Lower leg skin (tissue), 3 donors: ENCODE measurements around the gene LAP3.

Source experiments
- CTCF ChIP-seq, 3 donors: fragments of 450-650 bp; IDR thresholded peaks; one replicate each; pipeline ENCODE4 v1.5.1; 2016; ENCODE audit warnings: antibody characterized with exemption in 3 of 3, mild to moderate bottlenecking in 3 of 3, moderate library complexity in 2 of 3
- POLR2A ChIP-seq, 2 donors: fragments of 450-650 bp; IDR thresholded peaks; one replicate each; pipeline ENCODE4 v1.6.1; 2016 to 2017; ENCODE audit warnings: antibody characterized with exemption in 2 of 2, mild to moderate bottlenecking in 1 of 2, moderate library complexity in 1 of 2

GRCh38 chr4:17650406-17650805 is 73.4 kb downstream of the LAP3 start:
- TF ChIP-seq CTCF (IDR thresholded peaks at IDR 0.05) (no peak), POLR2A (IDR thresholded peaks at IDR 0.05) (no peak)
